HG03457 (cell line): Measurements from ENCODE around the gene AIFM1.

Experiments used
- ATAC-seq: cut with Tn5 transposase; IDR thresholded peaks from one replicate; pipeline ENCODE4 v1.9.1; 2021; ENCODE audit warnings: moderate number of reproducible peaks; ENCODE audit not compliant: unreplicated experiment

The AIFM1 gene

DNA sequence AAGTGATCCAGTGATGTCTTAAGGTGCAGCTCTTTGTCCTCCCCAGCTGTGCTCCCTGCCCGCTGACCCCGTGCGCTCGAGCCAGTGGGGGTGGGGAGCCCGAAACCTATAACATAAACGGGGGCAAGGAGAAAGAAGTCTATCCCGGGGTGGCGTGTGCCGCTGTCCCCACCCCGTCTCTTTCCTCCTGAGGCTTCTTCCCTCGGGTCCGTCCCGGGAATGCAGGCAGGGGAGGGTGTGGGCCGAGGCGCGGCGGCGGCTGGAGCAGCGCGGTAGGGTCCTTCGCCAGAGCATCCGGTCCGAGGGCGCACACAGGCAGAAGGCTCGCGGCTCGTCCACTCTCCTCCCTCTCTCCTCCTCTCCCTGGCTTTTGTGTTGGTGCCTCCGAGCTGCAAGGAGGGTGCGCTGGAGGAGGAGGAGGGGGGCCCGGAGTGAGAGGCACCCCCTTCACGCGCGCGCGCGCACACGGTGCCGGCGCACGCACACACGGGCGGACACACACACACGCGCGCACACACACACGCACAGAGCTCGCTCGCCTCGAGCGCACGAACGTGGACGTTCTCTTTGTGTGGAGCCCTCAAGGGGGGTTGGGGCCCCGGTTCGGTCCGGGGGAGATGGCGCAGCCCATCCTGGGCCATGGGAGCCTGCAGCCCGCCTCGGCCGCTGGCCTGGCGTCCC lies 5.9 kb upstream of the AIFM1 start, which contains the start of gene RAB33A:
Gene RAB33A, plus strand, starts transcription at position 517 of the 681 bp plus-strand sequence. Its CDS starts 101 bp downstream, at position 618.
- ATAC-seq: no peak

DNA sequence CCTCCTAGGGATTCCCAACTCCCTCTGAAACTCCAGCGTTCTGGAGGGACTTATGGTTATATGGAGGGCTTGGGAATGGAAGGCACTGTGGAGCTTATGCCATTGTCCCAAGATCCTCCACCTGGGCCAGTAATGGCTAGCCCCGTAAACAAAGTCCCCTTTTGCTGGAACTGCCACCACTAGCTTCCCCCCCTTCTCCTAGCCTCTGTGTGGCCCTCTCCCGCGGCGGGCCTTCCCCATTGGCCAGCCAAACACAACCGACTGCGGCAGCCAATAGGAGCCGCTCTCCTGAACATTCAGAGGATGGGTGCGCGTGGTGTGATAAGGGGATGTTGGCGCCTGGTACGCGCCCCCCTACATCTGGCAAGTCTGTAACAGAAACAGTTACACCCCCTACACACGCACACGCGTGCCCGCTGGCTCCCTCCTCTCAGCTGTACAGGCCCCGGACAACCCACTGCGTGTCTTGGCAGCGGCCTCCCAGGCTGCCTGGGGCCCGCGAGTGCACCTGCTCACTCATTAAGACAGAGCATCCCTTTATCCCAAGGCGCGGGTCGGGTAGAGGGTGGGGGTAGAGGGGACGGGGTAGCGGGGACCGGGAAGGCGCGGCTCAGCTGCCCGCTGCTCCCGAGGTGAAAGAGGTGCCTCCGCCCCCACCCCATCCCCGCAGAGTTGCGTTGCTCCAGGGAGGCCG lies 5.3 kb upstream of the AIFM1 start:
- peak; percentile 64 for ATAC-seq

DNA sequence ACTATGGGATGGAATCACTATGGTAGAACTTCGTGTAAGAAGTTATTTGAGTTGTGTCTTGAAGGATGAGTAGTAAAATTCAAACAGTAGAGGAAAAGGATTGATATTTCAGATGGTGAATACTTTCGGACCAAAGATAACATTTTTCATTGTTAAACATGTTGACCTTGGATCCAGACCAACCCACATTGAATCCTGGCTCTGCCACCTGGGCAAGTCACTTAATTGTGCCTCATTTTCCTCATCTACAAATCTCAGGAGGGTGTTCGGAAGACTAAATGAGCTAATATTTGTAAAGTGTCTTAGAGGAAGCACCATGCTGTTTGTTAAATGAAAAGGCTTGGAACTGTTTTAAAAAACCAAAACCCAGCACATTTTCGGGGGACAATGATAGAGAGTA lies 1.4 kb upstream of the AIFM1 start:
- no peak for ATAC-seq

DNA sequence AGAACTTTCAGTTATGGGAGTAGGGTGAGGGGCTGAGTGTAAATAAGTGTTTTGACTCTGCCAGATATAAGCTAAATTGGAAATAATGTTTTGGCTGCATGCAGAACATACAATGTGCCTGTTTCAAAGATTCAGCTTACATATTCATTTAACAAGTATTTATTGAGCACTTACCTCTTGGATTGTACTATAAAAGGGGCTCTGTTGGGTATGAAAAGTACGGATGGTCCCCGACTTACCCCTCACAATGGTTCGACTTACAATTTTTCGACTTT lies 799 bp upstream of the AIFM1 start:
- ATAC-seq: no peak

DNA sequence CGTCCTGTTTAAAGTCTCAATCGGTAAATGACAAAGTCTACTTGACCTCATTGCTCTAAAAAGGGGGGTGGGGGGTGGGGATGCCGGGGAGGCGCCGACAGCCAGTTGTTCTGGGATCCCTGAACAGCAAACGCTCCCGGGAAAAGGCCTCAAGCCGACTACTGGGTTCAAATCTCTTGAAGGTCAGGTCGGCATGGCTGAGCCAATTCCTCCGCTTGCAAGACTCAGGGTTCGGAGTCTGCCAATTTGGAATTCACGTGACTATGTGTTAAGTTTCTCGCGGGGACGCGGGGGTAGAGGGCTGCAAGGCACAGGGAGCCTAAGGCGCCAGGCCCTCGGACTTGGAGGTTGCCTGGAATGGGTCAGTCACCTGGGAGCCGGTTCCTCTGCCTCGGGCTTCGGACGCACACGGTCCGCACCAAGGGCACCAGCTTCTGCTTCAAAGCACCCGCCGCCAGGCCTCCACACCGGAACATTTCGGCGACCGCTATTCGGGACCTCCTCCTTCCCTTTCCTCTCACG lies 399 bp downstream of the AIFM1 start:
- ATAC-seq: peak; percentile 20

DNA sequence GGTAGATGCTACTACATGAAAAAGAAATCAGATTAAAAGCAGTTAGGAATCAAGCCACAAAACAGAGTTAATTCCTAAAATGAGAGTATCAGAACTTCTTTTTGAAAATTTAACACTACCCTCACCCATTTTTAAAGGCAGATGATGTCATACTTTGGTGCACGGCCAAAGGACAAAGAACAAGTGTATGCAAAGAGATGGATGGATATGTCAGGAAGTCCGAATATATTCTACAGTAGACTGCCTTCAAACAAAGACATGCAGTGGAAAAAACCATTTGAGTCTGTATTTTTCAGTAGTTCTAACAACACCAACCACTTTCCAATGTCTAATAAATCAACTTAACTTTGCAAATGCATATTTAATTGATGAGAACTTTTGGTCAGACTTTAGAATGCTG lies 2.2 kb downstream of the AIFM1 start:
- ATAC-seq: no peak

DNA sequence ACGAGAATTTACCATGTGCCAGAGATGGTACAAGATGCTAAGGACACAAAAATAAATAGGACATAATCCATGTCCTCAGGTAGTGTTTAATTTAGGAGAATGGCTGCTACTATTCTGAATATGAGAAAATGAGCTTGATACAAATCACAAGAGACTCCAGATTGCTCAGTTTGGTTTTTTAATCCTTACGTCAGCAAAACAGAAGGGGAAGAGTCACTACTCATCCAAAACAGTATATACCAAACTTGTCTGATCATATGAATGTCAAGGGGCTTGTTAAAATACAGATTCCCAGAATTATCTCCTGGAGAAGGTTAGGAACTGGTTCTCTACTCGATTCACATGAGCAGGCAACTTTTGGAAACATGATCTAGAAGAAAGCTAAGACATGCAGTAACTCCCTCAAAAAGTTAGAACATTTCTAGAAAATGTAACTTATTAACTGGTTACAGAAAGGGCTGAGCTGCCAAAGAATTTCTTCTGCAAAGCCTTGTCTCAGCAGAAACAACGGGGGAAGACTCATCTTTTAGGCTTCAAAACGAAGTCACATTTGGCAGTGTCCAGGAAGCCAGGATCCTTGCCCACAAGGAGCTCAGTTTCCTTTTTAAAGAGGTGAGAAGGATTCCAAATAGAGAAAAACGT lies 3.4 kb downstream of the AIFM1 start:
- no peak for ATAC-seq

DNA sequence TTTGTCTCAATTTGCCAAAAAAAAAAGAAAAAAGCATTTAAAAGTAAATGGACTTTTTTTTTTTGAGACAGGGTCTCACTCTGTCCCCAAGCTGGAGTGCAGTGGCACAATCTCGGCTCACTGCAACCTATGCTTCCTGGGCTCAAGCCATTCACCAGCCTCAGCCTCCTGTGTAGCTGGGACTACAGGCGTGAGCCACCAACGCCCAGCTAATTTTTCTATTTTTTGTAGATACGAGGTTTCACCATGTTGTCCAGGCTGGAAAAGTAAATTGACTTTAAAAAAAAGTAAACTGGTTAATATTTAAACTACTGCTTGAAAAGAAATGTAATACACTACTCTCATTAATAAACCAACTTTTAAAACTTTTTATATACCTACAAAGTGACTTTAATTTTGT lies 5.9 kb downstream of the AIFM1 start:
- no peak for ATAC-seq

DNA sequence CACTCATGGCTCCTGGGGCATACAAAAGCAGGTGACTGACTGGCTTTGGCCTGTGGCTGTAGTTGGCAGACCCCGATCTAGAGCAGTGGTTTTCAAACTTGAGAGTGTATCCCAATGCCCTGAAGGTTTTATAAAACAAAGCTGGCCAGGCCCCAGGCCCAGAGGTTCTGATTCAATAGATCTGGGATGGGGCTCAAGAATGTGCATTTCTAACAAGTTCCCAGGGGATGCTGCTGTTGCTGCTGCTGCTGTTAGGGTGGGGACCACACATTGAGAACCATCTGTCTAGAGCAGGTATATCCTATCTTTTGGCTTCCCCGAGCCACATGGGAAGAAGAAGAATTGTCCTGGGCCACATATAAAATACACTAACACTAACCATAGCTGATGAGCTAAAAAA lies 7.3 kb downstream of the AIFM1 start:
- ATAC-seq: no peak

DNA sequence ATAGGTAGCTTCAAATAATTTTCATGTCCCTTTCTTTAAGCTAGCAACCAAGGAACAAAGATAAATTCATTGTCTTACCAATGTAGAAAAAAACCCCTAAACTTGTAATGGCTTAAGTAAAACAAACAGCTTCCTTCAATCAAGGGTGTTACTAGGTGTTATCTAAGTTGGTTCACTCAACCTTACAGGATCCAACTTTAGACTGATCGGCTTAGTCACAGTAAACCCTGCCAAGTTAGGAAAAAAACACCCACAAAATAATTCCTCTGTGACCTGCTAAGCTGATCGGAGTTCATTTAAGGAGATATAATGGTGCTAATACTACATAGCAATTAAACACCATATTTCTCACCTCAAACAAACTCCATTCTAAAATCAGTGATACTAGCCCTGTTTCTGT lies 10.1 kb downstream of the AIFM1 start:
- no peak for ATAC-seq

DNA sequence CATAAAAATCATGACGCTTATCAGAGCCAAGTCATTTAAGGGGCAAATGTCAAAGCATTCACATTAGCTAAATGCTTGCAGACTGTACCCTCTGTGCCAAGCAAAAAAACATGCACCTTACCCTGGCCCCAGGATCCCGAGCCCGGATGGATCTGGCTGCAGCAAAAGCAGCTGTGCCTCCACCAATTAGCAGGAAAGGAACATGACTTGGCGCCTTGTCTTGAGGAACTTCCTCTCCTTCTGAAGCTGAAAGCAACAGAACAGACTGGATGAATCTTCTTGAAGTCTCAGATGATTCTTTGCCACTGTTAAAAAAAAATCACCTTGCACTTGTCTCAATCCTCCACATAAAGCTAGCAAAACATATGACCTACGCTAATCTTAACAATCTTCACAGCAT lies 18.0 kb downstream of the AIFM1 start:
- ATAC-seq: no peak

DNA sequence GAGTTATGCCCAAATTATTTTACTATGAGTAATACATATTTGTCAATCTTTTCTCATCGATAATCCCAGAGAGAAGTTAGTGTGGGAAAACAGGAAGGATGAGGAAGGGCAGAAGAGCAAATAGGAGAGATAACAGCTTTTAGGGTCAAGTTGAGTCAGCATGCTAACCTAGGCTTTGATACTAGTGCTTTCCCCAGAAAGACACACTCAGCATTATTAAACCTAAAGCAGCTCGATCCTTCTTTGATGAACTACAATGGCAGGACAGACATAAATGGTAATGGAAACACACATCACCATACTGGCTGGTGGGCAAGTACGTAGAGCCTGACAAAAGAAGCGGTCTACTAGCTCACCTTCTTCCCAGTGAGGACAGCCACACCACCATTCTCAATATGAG lies 20.5 kb downstream of the AIFM1 start:
- no peak for ATAC-seq

DNA sequence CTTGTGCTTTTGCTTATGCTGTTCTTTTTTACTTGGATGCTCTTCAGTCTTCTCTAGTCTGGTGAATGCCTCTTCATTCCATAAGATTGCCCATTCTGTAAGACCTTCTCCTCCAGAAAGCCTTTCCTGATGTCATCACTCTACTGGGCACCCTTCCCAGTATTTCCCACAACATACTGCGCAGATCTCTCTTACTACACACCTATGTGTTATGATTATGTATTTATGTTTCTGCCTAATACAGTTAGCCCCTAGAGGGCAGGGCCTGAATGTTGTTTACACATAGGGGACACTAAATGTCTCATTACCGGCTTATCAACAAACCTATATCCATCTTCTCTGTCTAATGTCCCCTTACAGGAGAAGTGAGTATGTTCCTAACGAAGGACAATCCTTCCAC lies 21.1 kb downstream of the AIFM1 start:
- ATAC-seq: no peak

DNA sequence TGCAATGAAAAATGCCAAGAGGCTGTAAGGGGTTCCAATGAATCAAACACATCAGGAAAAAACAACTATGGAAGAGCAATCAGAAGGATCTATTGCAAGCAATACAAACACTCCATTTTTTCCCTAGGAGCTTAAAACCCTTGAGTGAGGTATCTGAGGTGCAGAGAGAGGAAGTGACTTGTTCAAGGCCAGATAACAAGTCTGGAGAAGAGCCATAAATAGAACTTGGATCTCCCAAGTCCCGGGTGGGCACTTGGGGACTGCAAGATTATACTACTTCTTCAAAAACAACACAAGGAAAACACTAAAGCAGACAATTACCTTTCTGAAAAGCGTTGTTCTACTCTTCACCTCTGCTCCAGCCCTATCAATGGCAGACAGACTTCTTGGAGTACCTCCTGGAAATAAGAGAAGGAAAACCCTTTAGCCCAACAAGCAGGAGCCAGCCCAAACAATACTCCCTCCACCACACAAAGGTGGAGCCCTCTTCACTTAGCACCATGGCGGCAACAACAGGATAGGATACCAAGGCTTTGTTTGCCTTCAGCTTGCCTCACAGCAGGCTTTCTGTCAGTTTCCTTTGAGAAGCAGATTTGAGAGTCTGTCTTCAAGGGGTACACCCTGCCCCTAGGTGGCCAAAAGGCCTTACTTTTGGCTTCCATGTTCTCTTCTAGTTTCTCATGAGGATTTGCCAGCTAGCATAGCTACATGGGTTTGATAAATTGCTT lies 26.0 kb downstream of the AIFM1 start:
- no peak for ATAC-seq

DNA sequence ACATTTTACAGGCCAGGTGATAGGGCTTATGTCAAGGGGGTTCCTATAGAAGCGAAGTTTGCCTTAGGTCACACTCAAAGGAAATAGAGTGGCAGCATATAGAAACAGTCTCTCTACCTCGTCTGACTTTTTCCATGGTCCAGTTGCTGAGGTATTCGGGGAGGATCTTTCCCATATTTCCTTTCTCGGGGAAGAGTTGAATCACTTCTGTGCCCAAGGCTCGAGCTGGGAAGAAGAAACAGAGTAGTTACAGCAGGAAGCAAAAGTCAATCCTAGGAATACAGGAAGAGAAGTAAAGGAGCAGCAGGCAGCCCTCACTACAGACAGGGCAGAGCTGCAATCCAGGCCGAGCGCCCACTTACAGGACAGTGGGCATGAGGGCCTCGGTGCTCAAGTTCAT lies 28.7 kb downstream of the AIFM1 start:
- no peak for ATAC-seq

DNA sequence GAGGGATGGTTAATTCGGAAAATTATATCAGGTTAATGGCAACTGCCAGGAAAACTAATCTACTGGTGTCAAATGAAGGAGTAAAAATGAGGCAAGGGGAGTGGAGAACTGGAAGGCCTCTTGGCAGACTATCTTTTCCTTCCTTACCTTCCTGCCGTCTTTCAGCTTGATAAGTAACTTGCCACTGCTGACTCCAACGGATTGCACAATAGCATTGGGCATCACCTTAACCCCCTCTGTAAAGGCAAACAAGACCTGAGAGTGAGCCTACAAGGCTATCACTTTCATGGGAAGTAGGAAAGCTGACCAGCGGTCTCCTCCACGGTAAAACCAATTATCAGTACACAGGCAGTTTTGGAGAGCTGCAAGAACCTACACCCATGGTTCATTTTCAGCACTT lies 29.1 kb downstream of the AIFM1 start:
- ATAC-seq: no peak

DNA sequence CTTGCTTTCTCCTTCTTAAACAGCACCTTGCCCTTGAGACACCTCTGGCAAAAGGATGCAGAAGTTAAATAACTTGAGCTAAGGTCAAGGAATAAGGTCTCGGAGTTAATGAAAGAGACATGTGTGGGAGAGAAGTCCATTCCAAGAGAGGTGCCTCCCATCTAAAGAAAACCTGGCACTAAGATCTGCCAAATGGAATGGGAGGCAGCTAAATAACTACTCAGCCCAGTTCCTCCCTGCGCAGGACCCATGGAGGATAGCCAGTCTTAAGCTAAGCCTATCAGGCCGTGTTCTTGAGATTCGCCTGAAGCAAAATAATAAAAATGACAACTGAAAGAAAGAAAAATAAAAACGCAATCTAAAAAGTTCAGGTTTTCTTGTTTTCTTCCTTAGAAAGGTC lies 34.7 kb downstream of the AIFM1 start:
- ATAC-seq: no peak

DNA sequence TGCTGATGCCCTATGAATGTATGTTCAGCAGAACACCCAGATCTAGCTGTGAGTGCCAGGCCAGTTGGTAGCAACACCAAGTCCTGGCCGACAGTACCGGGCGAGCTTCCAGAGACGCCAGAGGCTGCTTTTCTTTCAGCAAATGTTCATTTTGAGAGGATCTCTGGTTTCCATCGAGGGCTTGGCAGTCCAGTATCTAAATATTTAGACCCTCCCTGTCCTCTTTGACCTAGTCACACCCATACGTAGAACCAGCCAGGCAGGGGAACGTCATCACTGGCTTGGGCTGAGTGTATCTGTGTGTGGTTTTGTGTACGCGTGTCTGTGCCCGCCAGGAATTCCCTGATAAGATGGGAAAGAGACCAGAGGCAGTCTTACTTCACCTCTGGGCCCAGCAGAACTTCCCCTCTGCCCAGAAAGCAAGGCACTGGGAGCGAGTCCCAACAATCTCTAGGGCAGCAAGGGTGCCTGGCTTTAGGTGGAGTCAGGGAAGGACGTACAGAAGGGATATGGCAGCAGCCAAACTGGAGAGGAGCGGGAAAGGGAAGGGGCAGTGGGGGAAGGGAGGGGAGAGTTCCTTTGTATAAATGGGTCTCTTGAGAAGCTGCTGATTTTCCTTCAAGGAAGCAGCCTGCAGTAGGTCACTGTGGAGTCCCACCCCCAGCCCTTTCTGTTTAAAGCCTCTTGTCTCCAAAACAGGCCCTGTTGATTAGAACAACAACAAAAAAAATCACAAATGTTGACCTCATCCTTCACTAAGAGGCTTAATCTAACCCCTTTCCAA lies 40.4 kb downstream of the AIFM1 start:
- no peak for ATAC-seq

DNA sequence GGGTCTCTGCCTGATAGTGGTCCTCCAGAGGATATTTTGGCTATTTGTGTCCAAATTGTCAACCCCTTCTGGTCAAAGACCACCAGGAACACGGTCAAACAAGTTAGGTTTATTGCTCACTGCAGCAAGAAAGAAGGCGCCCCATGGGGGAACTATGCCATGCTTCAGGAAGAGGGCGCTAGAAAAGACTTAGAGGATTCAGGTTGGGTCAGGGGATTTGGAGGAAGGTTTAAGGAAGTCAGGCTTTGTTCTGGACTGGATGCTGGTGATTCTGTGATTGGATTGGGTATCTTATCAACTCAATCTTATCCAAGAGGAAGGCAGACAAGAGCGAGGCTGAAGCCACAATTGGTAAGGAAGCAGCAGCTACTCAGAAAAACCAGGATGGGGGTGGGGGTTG lies 41.1 kb downstream of the AIFM1 start:
- no peak for ATAC-seq

DNA sequence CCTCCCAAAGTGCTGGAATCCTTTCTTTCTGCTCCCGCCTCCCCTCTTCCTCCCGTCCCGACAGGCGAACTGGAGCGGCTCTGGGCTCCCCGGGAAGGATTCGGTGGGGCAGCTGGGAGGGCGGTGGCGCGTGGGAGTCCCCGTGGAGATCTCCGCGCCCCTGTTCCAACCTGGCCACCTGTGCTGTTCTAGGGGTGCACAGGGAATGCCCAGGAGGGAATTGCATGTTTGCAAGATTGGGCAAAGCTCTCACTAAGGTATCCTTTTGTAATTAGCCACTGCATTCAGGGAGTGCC lies 44.2 kb downstream of the AIFM1 start:
- no peak for ATAC-seq
